GM12891 (cell line): ENCODE measurements around the gene PRLR.

Source experiments
- POLR2A ChIP-seq: IDR thresholded peaks from 2 replicates; pipeline ENCODE4 v1.6.1; 2011; ENCODE audit warnings: low read depth, low read length, control low read depth
- POLR2AphosphoS5 ChIP-seq: IDR thresholded peaks from 2 replicates; pipeline ENCODE4 v1.6.1; 2011; ENCODE audit warnings: low read depth, low read length, control low read depth
- TAF1 ChIP-seq: IDR thresholded peaks from 2 replicates; pipeline ENCODE4 v1.6.1; 2011; ENCODE audit warnings: low read depth, low read length, control low read depth

DNA sequence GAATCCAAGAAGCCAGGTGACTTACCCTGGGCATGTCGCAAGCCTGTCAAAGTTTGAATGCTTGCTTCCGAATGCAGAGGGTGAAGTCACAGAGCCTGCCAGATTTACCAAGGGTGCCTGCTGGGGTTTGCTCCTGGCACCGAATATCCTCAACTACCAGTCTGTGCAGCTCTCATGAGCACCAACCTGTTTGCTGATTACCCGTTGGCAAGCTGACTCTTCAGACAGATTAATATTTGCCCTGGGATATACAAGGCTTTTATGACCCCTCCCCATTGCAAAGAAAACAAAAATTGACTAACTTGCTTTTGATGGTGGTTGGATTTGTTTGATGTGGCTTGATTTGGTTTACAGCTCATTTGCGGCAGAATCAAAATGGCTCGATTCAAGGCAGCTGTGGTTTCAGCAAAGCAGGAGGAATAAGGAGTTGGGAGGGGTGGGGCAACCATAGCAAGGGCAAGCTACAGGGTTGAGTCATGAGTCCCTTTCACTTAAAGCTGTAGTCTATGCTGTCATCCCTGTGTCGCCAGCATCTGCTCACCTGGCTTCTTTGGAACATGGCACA lies 100.3 kb downstream of the PRLR start:
- TF ChIP-seq POLR2A, result no peak
- no peak for TF ChIP-seq POLR2AphosphoS5
- no peak for TF ChIP-seq TAF1
